Glutamatergic neuron (in vitro differentiated cells): Measurements from ENCODE around the gene CLEC10A. TPM values are rescaled to one million over a fixed set of nuclear protein-coding genes. Genes with fewer than 3 reads are reported as not detected.
A peak's percentile ranks its signal among the peaks of the same experiment; 100 is the strongest.

Experiments
- DNase-seq: peaks from one replicate; pipeline ENCODE4 v3.0.0; 2022
- H3K27ac Mint-ChIP-seq: one replicate; pipeline ENCODE4 v1.8.0; 2020; ENCODE audit warnings: mild to moderate bottlenecking, mixed read lengths, inconsistent platforms; ENCODE audit not compliant: unreplicated experiment
- H3K27me3 Mint-ChIP-seq: one replicate; pipeline ENCODE4 v1.8.0; 2020; ENCODE audit warnings: mild to moderate bottlenecking, moderate library complexity, mixed read lengths, inconsistent platforms; ENCODE audit not compliant: unreplicated experiment
- H3K36me3 Mint-ChIP-seq: one replicate; pipeline ENCODE4 v1.8.0; 2020; ENCODE audit warnings: mild to moderate bottlenecking, mixed read lengths, inconsistent platforms; ENCODE audit not compliant: unreplicated experiment
- H3K4me1 Mint-ChIP-seq: one replicate; pipeline ENCODE4 v1.8.0; 2020; ENCODE audit warnings: mild to moderate bottlenecking, low read depth, mixed read lengths, inconsistent platforms; ENCODE audit not compliant: unreplicated experiment
- H3K4me3 Mint-ChIP-seq: one replicate; pipeline ENCODE4 v1.8.0; 2020; ENCODE audit warnings: mild to moderate bottlenecking, mixed read lengths, inconsistent platforms; ENCODE audit not compliant: unreplicated experiment
- H3K9me3 Mint-ChIP-seq: one replicate; pipeline ENCODE4 v1.8.0; 2020; ENCODE audit warnings: mild to moderate bottlenecking, moderate library complexity, mixed read lengths, inconsistent platforms; ENCODE audit not compliant: unreplicated experiment
- total RNA-seq: library from RNA; stranded (reverse); fragmentation: NEBNext Ultra II Directional; extraction: Animal tissue kit (Norgen Biotek cat#: 25700); gene quantifications from one replicate; pipeline ENCODE4 v1.2.1, GENCODE V29; 2021; ENCODE audit not compliant: unreplicated experiment
- TF ChIP-seq, protein P1 (sequence below): fragments of 200-600 bp; sonication (generic); IDR thresholded peaks from one replicate; pipeline ENCODE4 v1.5.0; 2021; ENCODE audit not compliant: partially characterized antibody, unreplicated experiment

The CLEC10A gene
- total RNA-seq, 1 donor from 2014 or later: not detected

GRCh38 chr17:7111784-7112509, 31.9 kb upstream of the CLEC10A start:
- no peak for DNase-seq

GRCh38 chr17:7110617-7111306, 30.7 kb upstream of the CLEC10A start:
- H3K4me1 Mint-ChIP-seq: peaks cover 8% of the 10 kb centered on the region
- H3K27ac Mint-ChIP-seq: peak overlapping the region; percentile 26

More at GRCh38 chr17:7111784-7112509, 31.9 kb upstream of the CLEC10A start:
- peaks cover 7% of the 10 kb centered on the region for H3K4me1 Mint-ChIP-seq
- no peak overlapping the region for H3K27ac Mint-ChIP-seq
- H3K27me3 Mint-ChIP-seq: peaks cover 2% of the 10 kb centered on the region
- H3K36me3 Mint-ChIP-seq: no peaks in the 10 kb centered on the region
- TF ChIP-seq, protein P1, sequence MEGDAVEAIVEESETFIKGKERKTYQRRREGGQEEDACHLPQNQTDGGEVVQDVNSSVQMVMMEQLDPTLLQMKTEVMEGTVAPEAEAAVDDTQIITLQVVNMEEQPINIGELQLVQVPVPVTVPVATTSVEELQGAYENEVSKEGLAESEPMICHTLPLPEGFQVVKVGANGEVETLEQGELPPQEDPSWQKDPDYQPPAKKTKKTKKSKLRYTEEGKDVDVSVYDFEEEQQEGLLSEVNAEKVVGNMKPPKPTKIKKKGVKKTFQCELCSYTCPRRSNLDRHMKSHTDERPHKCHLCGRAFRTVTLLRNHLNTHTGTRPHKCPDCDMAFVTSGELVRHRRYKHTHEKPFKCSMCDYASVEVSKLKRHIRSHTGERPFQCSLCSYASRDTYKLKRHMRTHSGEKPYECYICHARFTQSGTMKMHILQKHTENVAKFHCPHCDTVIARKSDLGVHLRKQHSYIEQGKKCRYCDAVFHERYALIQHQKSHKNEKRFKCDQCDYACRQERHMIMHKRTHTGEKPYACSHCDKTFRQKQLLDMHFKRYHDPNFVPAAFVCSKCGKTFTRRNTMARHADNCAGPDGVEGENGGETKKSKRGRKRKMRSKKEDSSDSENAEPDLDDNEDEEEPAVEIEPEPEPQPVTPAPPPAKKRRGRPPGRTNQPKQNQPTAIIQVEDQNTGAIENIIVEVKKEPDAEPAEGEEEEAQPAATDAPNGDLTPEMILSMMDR: no peak
- H3K9me3 Mint-ChIP-seq: peaks cover 4% of the 10 kb centered on the region
- no peak overlapping the region for H3K4me3 Mint-ChIP-seq

DNA sequence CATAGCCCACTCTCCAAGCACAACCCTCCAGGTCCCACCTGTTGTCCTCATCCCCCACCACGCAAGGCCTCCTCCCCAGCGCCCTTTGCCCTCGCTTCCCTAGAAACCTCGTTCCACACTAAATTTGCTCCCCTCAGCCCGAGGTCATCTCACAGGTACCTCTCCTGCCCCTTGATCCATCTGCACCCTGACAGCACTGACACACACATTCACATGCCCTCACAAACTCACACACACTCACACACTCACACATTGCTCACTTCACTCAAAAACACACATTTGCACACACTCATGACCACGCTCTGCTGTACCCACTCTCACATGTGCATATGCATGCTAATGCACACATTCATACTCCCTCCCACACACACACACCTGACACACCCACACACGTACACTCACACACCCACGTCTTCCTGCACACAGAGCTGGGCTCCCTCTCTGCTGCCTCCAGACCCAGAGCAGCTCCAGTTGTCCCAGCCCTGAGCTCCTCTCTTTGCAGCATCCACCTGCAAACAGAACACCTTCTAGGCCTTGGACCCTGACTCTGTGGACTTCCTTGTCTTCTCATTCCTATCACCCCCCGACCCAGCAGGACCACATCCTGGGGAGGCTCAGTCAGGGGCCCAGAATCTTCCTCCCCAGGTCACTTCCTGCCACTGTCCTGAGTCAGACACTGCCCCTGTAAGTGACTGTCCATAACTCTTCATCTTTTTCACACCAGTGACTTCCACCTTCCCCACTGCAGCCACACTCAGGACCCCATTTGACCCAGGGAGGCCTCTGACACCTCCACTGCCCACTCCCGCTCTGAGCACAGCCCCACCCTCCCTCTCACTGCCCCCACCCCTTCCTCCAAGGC, 29.6 kb upstream of the CLEC10A start:
- Mint-ChIP-seq H3K27me3 (peaks cover 2% of the 10 kb centered on the region), H3K9me3 (peaks cover 5% of the 10 kb centered on the region), H3K4me1 (peaks cover 8% of the 10 kb centered on the region), H3K4me3 (no peak overlapping the region), H3K27ac (no peak overlapping the region), H3K36me3 (no peaks in the 10 kb centered on the region)
- DNase-seq: no peak
- TF ChIP-seq, protein P1: no peak

More at GRCh38 chr17:7110617-7111306, 30.7 kb upstream of the CLEC10A start:
- Mint-ChIP-seq H3K27me3 (peaks cover 2% of the 10 kb centered on the region), H3K4me3 (no peak overlapping the region), H3K9me3 (peaks cover 4% of the 10 kb centered on the region), H3K36me3 (no peaks in the 10 kb centered on the region)
- TF ChIP-seq, protein P1: no peak
- DNase-seq: no peak

DNA sequence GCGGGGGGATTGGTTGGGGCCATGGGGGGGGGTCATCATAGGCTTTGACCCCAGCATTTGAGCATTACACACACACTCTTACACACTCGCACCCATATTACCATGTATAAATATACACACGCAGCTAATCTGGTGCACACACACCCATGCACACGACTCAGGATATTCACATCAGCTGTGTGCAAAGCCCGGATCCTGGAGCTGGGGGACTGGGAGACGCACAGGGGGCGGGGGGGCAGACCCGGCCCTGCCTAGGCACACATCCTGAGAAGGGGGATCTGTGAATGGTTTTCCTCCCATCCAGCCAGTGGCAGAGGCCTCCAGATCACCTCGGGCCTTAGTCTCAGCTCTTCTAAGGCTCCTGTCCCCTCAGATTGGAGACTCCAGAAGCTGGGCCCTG, 28.9 kb upstream of the CLEC10A start:
- Mint-ChIP-seq H3K9me3 (peaks cover 5% of the 10 kb centered on the region), H3K27me3 (peaks cover 2% of the 10 kb centered on the region), H3K27ac (no peak overlapping the region), H3K36me3 (no peaks in the 10 kb centered on the region), H3K4me3 (no peak overlapping the region), H3K4me1 (peaks cover 8% of the 10 kb centered on the region)
- TF ChIP-seq, protein P1: no peak
- no peak for DNase-seq
